GM19452 (cell line): ENCODE measurements around the gene TRIM59.
A peak's percentile ranks its signal among the peaks of the same experiment; 100 is the strongest.

Source experiments
- ATAC-seq: cut with Tn5 transposase; IDR thresholded peaks from one replicate; pipeline ENCODE4 v1.9.1; 2021; ENCODE audit not compliant: unreplicated experiment

TRIM59 gene

GRCh38 chr3:160449636-160450598 is at the start of gene TRIM59:
Gene TRIM59, minus strand, starts transcription at chr3:160449786. Its CDS starts 10,603 bp downstream, at chr3:160439183.
- ATAC-seq = peak; percentile 96

- no peak for ATAC-seq
Measured at GRCh38 chr3:160498202-160498601, 48.6 kb upstream of the TRIM59 start.

GRCh38 chr3:160490166-160490565 is 40.6 kb upstream of the TRIM59 start:
- ATAC-seq = no peak

- no peak for ATAC-seq
Measured at GRCh38 chr3:160486459-160486869, 36.9 kb upstream of the TRIM59 start.

- ATAC-seq = no peak
Measured at GRCh38 chr3:160482796-160483195, 33.2 kb upstream of the TRIM59 start.

- ATAC-seq = no peak
Measured at GRCh38 chr3:160481856-160482255, 32.3 kb upstream of the TRIM59 start.

GRCh38 chr3:160480931-160481330 is 31.3 kb upstream of the TRIM59 start:
- ATAC-seq = no peak

- no peak for ATAC-seq
Measured at GRCh38 chr3:160479376-160479775, 29.8 kb upstream of the TRIM59 start.

GRCh38 chr3:160478338-160478737 is 28.8 kb upstream of the TRIM59 start:
- no peak for ATAC-seq

GRCh38 chr3:160477750-160478149 is 28.2 kb upstream of the TRIM59 start:
- no peak for ATAC-seq

- no peak for ATAC-seq
Measured at GRCh38 chr3:160475884-160476283, 26.3 kb upstream of the TRIM59 start.

- no peak for ATAC-seq
Measured at GRCh38 chr3:160475153-160475552, 25.6 kb upstream of the TRIM59 start.

- no peak for ATAC-seq
Measured at GRCh38 chr3:160474416-160474838, 24.8 kb upstream of the TRIM59 start.

- ATAC-seq = no peak
Measured at GRCh38 chr3:160473978-160474377, 24.4 kb upstream of the TRIM59 start.

- ATAC-seq = no peak
Measured at GRCh38 chr3:160473221-160473620, 23.6 kb upstream of the TRIM59 start.

- peak; percentile 88 for ATAC-seq
Measured at GRCh38 chr3:160472344-160472743, 22.8 kb upstream of the TRIM59 start.

- ATAC-seq = no peak
Measured at GRCh38 chr3:160471892-160472291, 22.3 kb upstream of the TRIM59 start.

- ATAC-seq = no peak
Measured at GRCh38 chr3:160470181-160470580, 20.6 kb upstream of the TRIM59 start.

- ATAC-seq = no peak
Measured at GRCh38 chr3:160464971-160465370, 15.4 kb upstream of the TRIM59 start.

- ATAC-seq = no peak
Measured at GRCh38 chr3:160464321-160464720, 14.7 kb upstream of the TRIM59 start.

- ATAC-seq = no peak
Measured at GRCh38 chr3:160460033-160460432, 10.4 kb upstream of the TRIM59 start.

GRCh38 chr3:160459450-160459970 is 9.9 kb upstream of the TRIM59 start:
- ATAC-seq = no peak
